ENCODE measurements around the gene CLEC14A. TPM values are rescaled to one million over a fixed set of nuclear protein-coding genes. Genes with fewer than 3 reads are reported as not detected.

CLEC14A gene
- total RNA-seq, 2 donors from 2014 or later: 0.29 to 0.59 TPM

DNA sequence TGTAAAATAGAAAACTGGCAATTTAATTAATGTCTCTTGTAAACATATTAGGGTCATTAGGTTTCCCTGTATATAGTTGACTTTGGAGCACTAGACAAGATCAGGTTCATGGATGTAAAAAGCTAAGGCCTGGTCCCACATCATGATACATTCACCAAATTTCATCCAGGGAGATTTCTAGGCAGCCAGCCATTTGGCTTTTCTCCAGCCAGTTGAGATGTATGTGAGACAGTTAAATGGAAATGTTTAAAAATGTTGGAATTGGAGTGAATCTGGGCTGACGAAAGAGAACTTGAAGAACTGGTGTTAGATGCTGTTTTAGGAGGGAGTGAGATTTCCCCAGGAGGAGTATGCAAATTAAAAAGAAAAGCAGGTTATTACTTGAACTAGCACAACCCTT is 41.8 kb upstream of the CLEC14A start:
- no peaks in the 10 kb centered on the region for H3K27me3 ChIP-seq (ENCODE audit: control insufficient read depth, insufficient read depth, low read length, poor library complexity, severe bottlenecking)
- H3K4me1 ChIP-seq (ENCODE audit: control insufficient read depth, insufficient read depth, low read length): no peaks in the 10 kb centered on the region
- no peak overlapping the region for H3K27ac Mint-ChIP-seq
- H3K4me3 ChIP-seq (ENCODE audit: low read length): no peak overlapping the region
- no peaks in the 10 kb centered on the region for H3K36me3 Mint-ChIP-seq (ENCODE audit: low read depth)
- TF ChIP-seq, protein P1, sequence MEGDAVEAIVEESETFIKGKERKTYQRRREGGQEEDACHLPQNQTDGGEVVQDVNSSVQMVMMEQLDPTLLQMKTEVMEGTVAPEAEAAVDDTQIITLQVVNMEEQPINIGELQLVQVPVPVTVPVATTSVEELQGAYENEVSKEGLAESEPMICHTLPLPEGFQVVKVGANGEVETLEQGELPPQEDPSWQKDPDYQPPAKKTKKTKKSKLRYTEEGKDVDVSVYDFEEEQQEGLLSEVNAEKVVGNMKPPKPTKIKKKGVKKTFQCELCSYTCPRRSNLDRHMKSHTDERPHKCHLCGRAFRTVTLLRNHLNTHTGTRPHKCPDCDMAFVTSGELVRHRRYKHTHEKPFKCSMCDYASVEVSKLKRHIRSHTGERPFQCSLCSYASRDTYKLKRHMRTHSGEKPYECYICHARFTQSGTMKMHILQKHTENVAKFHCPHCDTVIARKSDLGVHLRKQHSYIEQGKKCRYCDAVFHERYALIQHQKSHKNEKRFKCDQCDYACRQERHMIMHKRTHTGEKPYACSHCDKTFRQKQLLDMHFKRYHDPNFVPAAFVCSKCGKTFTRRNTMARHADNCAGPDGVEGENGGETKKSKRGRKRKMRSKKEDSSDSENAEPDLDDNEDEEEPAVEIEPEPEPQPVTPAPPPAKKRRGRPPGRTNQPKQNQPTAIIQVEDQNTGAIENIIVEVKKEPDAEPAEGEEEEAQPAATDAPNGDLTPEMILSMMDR (conservative IDR thresholded peaks at IDR 0.05): no peak
- H3K9me3 Mint-ChIP-seq: no peaks in the 10 kb centered on the region
- no peak overlapping the region for H3K9ac ChIP-seq (ENCODE audit: extremely low read depth, low read length, poor library complexity, severe bottlenecking)
- H3K9me3 ChIP-seq (ENCODE audit: control insufficient read depth, low read length): no peaks in the 10 kb centered on the region
- H3K4me1 Mint-ChIP-seq: no peaks in the 10 kb centered on the region
- H3K27ac ChIP-seq (ENCODE audit: low read depth, low read length): no peak overlapping the region
- H3K36me3 ChIP-seq (ENCODE audit: control insufficient read depth, insufficient read depth, low read length): no peaks in the 10 kb centered on the region
- DNase-seq: no peak
- 75 to 96% methylated on average over 1 of the region's 1 CpG for WGBS, 2 experiments (ENCODE audit: insufficient coverage in 1 of 2, insufficient read length in 1 of 2)
- peaks cover 44% of the 10 kb centered on the region for H3K27me3 Mint-ChIP-seq (ENCODE audit: insufficient read depth)
- no peak overlapping the region for H3K4me3 Mint-ChIP-seq

- Histone ChIP-seq H3K36me3 (ENCODE audit: control insufficient read depth, insufficient read depth, low read length) (no peaks in the 10 kb centered on the region), H3K27me3 (ENCODE audit: control insufficient read depth, insufficient read depth, low read length, poor library complexity, severe bottlenecking) (no peaks in the 10 kb centered on the region), H3K9me3 (ENCODE audit: control insufficient read depth, low read length) (no peaks in the 10 kb centered on the region), H3K4me1 (ENCODE audit: control insufficient read depth, insufficient read depth, low read length) (no peaks in the 10 kb centered on the region), H3K27ac (ENCODE audit: low read depth, low read length) (no peak overlapping the region), H3K4me3 (ENCODE audit: low read length) (no peak overlapping the region), H3K9ac (ENCODE audit: extremely low read depth, low read length, poor library complexity, severe bottlenecking) (no peak overlapping the region)
- no peaks in the 10 kb centered on the region for H3K9me3 Mint-ChIP-seq
- no peak for DNase-seq
- peaks cover 42% of the 10 kb centered on the region for H3K27me3 Mint-ChIP-seq (ENCODE audit: insufficient read depth)
- no peaks in the 10 kb centered on the region for H3K36me3 Mint-ChIP-seq (ENCODE audit: low read depth)
- H3K4me1 Mint-ChIP-seq: no peaks in the 10 kb centered on the region
- no peak overlapping the region for H3K4me3 Mint-ChIP-seq
- H3K27ac Mint-ChIP-seq: no peak overlapping the region
- TF ChIP-seq, protein P1 (conservative IDR thresholded peaks at IDR 0.05): no peak
These were observed 36.0 kb upstream of the CLEC14A start for GRCh38 chr14:38291681-38292467.

DNA sequence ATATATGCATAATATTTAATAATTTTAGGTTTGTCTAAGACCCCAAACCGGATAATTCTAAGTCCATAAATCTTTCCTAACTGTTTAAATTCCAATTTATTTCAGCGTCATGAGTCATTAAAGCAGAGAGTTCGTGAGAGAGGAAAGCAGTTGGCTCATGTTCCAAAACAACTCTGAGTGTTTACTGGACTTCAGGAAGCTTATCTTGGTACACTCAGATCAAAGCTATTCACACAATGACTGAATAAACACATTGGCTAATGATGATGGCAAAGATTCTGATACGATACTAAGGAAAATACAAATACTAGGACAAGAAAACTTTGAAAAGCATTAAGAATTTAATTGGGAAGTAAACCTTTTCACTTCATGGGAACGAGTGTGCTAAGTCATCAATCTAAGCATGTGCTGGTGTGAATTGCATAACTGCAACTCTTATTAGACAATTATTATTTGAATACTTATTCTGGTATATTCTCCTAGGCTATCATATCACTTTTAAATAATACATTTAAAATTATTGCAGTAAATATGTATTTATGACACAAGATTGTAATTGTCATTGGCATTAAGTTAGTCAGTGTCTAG is 34.8 kb upstream of the CLEC14A start:
- Mint-ChIP-seq H3K4me1 (no peaks in the 10 kb centered on the region), H3K27me3 (ENCODE audit: insufficient read depth) (peaks cover 42% of the 10 kb centered on the region), H3K36me3 (ENCODE audit: low read depth) (no peaks in the 10 kb centered on the region), H3K9me3 (no peaks in the 10 kb centered on the region), H3K27ac (no peak overlapping the region), H3K4me3 (no peak overlapping the region)
- Histone ChIP-seq H3K4me1 (ENCODE audit: control insufficient read depth, insufficient read depth, low read length) (no peaks in the 10 kb centered on the region), H3K4me3 (ENCODE audit: low read length) (no peak overlapping the region), H3K9ac (ENCODE audit: extremely low read depth, low read length, poor library complexity, severe bottlenecking) (no peak overlapping the region), H3K27me3 (ENCODE audit: control insufficient read depth, insufficient read depth, low read length, poor library complexity, severe bottlenecking) (no peaks in the 10 kb centered on the region), H3K36me3 (ENCODE audit: control insufficient read depth, insufficient read depth, low read length) (no peaks in the 10 kb centered on the region), H3K9me3 (ENCODE audit: control insufficient read depth, low read length) (no peaks in the 10 kb centered on the region), H3K27ac (ENCODE audit: low read depth, low read length) (no peak overlapping the region)
- WGBS, 2 experiments (ENCODE audit: insufficient coverage in 1 of 2, insufficient read length in 1 of 2): 87 to 94% methylated on average over 3 to 5 of the region's 5 CpGs
- DNase-seq: no peak
- TF ChIP-seq, protein P1 (conservative IDR thresholded peaks at IDR 0.05): no peak

All from endodermal cell (in vitro differentiated cells).